ENCODE data around the gene TXNIP.

The TXNIP gene

GRCh38 chr1:145963265-145964019, 32.9 kb downstream of the TXNIP start:
- no peak for DNase-seq (ENCODE audit: low spot score)

- no peak for DNase-seq (ENCODE audit: low spot score)
Observed at GRCh38 chr1:145962157-145963102, 33.9 kb downstream of the TXNIP start.

DNA sequence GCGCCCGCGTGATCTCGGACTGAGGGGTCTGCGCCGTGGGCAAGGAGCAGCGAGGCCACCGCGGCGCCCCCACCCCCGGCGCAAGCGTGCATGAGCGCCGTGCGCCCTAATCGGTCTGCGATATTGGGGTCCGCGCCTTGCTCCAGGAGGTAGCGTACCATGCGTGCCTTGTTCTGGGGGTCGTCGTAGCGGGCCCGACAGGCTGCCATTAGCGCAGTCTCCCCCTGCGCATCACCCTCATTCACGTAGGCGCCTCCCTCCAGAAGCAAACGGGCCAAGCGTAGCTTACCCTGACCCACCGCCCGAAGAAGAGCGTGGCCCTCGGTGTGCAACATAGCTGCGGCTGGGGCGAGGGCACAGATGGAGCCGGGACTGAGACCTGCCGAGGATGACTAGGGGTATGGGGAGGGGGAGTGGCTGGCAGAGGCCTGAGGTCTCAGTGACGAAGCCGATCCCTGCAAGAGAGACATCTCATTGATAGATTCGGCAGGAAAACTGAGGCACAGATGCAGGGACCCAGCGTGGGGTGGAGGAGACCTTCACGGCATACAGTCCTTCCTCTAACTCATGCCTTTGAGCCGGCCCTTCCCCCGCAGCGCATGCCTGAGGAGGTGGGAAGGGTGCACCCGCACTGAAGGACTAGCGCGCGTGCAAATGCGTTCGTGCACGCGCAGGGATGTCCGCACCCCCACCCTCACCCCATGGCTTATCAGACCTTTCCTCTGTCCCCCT, 34.8 kb downstream of the TXNIP start:
- DNase-seq (ENCODE audit: low spot score), result no peak

DNA sequence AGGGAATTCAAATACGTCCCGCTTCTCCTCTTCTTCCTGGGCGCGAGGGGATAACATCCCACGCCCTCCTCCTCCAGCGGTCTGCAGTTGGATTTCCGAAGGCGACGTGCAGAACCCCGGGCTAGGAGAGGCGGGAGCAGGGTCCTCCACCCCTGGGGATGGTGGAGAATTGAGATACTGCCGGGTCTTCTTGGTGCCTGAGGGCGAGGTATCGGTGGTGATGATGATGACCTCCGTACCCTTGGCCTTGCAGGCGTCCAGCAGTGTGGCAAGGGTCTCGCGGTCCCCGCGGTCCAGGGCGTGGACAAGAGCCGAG, 35.3 kb downstream of the TXNIP start:
- DNase-seq (ENCODE audit: low spot score), result no peak

DNA sequence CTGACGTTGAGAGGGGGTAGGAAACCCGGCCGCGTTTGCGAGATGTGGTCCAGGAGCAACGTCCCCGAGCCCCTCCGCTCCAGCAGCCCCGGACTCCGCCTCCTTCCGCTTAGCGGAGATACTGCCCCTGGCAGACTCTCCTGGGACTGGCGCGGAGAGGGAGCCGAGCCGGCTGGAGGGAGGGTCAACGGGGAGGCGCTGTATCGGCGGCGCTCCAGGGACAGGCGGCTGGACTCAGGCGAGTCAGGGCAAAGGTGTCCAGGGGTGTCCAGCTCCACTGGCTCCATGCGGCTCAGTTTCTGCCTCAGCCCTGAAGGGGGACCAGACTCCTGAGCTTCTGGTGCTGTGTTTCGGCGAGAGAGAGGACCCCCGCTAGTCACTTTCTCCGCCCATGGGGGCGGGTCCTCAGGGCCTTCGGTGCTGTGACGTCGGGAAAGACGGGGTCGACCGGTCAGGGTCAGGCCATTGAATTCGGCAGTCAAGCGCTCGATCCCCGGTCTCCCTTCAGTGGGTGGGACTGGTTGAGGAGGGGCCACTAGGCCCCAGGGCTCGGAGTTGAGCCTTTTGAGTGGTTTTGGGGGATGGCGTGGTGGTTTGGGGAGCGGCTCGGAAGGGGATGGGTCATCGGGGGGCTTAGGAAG, 35.8 kb downstream of the TXNIP start:
- no peak for DNase-seq (ENCODE audit: low spot score)

DNA sequence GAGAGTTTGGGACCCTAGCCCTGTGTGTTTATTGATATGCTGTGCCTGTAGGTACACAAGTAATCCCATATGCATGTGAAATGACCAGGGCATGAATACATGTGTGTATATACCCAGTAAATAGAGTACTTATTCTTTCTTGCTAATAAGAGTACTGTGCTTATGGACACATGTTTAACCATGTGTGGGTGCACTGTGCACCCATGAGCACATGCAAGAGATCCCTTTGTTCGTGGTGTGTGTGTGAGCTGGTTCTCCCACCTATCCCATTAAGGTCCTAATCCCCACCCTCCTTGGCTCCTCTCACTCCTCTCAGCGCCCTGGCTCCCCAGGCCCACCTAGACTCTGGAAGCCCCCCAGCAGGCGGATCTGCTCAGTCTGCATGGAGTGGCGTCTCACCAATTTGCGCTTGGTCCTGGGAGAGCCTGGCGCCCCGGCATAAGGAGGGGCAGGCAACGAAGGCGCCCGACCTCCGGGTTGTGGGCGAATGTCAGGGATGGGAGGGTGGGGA, 36.4 kb downstream of the TXNIP start:
- DNase-seq (ENCODE audit: low spot score), result no peak

DNA sequence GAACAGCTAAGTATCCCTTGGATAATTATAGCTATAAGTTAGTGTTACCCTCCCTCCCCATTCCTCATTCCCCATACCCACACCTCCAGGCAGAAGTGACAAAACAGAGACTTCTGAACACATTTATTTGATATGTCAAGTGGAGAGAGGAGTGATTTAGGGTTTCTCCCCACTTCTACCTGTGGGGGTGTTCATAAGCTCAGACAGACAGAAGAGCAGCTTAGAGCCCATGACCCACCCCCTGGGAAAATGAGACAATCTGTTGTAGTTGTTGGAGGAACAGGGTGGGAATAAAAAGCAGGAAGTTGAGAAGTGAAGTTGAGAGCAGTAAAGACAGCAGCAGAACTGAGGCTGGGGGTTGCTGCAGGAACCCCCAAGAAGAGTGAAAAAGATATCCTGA, 37.0 kb downstream of the TXNIP start:
- DNase-seq (ENCODE audit: low spot score), result no peak

- DNase-seq (ENCODE audit: low spot score), result no peak
Observed at GRCh38 chr1:145958734-145959133, 37.6 kb downstream of the TXNIP start.

- peak; percentile 93 for DNase-seq (ENCODE audit: low spot score)
Observed at GRCh38 chr1:145957443-145958319, 38.7 kb downstream of the TXNIP start, which contains the start of gene LIX1L. LIX1L (minus strand) TSS chr1:145958017; CDS start chr1:145957927, 90 bp downstream.

- DNase-seq (ENCODE audit: low spot score), result no peak
Observed at GRCh38 chr1:145956781-145957442, 39.5 kb downstream of the TXNIP start.

GRCh38 chr1:145956361-145956760, 40.0 kb downstream of the TXNIP start:
- DNase-seq (ENCODE audit: low spot score), result no peak

DNA sequence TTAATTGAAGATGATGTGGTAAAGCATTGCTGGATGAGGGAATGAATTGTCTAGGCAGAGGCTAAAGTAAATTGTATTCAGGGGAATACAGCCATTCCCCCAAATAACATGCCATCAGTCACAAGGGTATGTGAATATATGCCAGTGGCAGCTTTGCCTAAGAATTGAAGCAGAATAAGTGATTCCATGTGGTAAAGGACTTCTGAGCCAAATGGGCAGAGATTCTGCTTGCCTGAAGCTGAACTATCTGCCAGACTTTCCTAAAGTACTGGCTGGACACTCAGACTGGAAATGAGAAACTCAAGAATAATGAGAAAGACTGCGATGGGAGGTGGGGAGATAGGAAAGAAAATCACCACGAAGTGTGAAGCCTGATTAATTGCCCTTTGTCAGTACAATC, 40.9 kb downstream of the TXNIP start:
- DNase-seq (ENCODE audit: low spot score), result no peak

DNA sequence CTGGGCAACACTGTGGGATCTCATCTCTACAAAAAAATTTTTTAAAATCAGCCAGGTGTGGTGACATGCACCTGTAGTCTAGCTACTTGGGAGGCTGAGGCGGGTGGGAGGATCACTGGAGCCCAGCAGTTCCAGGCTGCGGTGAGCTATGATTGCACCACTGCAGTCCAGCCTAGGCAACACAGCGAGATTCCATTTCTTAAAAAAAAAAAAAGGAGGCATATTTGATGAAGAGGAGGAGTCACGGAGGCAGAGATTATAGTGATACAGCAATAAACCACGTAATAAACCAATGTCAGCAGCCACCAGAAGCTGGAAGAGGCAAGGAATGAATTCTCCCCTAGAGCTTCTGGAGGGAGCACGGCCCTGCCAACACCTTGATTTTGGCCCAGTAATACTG, 42.5 kb downstream of the TXNIP start:
- no peak for DNase-seq (ENCODE audit: low spot score)

GRCh38 chr1:145952903-145953302, 43.5 kb downstream of the TXNIP start:
- no peak for DNase-seq (ENCODE audit: low spot score)

GRCh38 chr1:145951526-145951925, 44.9 kb downstream of the TXNIP start:
- DNase-seq (ENCODE audit: low spot score), result no peak

GRCh38 chr1:145949219-145949618, 47.2 kb downstream of the TXNIP start:
- no peak for DNase-seq (ENCODE audit: low spot score)

DNA sequence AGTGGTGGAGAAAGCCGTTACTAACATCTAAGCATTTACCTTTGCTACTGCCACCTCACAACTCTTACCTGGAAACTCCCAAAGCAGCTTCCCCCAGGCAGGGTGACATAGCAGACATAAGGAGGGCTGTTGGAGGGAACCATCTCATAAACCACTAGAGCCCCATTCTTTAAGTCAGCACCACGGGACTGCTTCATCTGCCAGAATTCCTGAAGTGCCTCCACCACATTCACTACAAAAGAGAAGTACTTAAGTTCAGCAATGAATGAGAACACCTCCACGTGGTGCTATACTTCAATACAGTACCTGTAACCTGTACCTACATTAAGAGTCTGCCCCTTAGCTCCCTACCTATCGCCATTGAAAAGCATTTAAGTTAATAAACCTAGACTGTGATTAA, 48.8 kb downstream of the TXNIP start:
- DNase-seq (ENCODE audit: low spot score), result no peak

DNA sequence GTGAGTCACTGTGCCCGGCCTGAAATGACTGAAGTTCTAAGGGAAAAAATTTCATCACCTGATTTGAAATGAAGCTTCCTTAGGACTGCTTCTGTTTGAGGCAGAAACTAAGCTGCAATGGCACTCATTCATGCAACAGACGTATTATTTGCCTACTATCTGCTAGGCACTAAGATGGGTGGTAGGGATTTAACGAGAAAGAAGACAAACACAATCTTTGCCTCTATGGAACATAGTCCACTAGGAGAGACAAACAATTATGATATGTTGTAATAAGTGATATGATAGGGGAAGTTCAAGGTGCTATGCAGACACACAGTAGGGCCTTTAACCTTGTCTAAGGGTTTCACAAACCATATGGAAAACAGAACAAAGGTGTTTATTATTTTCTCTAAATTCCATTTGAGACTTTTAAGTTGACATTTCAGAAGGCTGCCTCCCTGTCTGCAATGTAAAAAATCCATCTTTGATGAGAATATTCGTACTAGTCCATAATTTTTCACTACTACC, 49.8 kb downstream of the TXNIP start:
- DNase-seq (ENCODE audit: low spot score), result no peak

- DNase-seq (ENCODE audit: low spot score), result no peak
Observed at GRCh38 chr1:145944532-145944931, 51.8 kb downstream of the TXNIP start.

DNA sequence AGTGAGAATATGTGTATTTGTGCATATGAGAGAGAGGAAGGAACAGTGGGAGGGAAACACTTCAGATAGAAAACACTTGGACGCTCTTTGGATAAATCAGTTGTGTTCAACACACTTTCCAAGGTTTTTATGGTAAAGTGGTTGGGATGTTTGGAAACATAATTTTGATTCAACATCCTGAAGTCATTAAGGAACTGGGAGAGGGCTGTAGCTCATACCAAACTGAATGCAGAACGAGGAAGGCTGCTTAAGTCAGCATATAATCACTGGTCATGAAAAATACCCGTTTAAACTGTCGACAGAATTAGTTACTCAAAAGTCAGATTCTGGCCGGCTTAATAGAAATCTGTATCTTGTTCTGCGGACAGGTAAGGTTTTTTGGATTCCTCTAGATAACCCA, 53.5 kb downstream of the TXNIP start:
- no peak for DNase-seq (ENCODE audit: low spot score)

All from CD4-positive, alpha-beta T cell treated with Interleukin-15 for 4 hours (primary cell).